Endodermal cell (in vitro differentiated cells): Measurements from ENCODE around the gene METTL16. TPM values are rescaled to one million over a fixed set of nuclear protein-coding genes. Genes with fewer than 3 reads are reported as not detected.
"Not testable (repeated sequence)": the region's sequence is repeated elsewhere in the genome, so short reads cannot be mapped to it uniquely, and the experiment has no call there.

Source experiments
- DNase-seq: peaks from one replicate; pipeline ENCODE4 v3.0.0-alpha.2; 2017
- H3K27ac ChIP-seq: 2 replicates; pipeline ENCODE4 v1.5.1; 2013; ENCODE audit warnings: mild to moderate bottlenecking, low read depth, low read length, moderate library complexity
- H3K27me3 ChIP-seq: 2 replicates; pipeline ENCODE4 v1.6.1; 2013; ENCODE audit warnings: mild to moderate bottlenecking, low read length, moderate library complexity; ENCODE audit not compliant: insufficient read depth, control insufficient read depth, poor library complexity, severe bottlenecking
- H3K36me3 ChIP-seq: 2 replicates; pipeline ENCODE4 v1.7.0; 2013; ENCODE audit warnings: mild to moderate bottlenecking, low read length, moderate library complexity; ENCODE audit not compliant: control insufficient read depth, insufficient read depth
- H3K4me1 ChIP-seq: one replicate; pipeline ENCODE4 v1.7.0; 2013; ENCODE audit warnings: low read length; ENCODE audit not compliant: control insufficient read depth, insufficient read depth
- H3K4me3 ChIP-seq: 2 replicates; pipeline ENCODE4 v1.5.1; 2013; ENCODE audit warnings: mild to moderate bottlenecking, low read length, moderate library complexity
- H3K9ac ChIP-seq: 2 replicates; pipeline ENCODE4 v1.6.1; 2013; ENCODE audit warnings: mild to moderate bottlenecking, low read length, moderate library complexity; ENCODE audit not compliant: poor library complexity, severe bottlenecking; ENCODE audit errors: extremely low read depth
- H3K9me3 ChIP-seq: 2 replicates; pipeline ENCODE4 v1.6.1; 2013; ENCODE audit warnings: mild to moderate bottlenecking, low read length, moderate library complexity; ENCODE audit not compliant: control insufficient read depth
- H3K27ac Mint-ChIP-seq: 2 replicates; pipeline ENCODE4 v1.8.0; 2020; ENCODE audit warnings: mixed read lengths
- H3K27me3 Mint-ChIP-seq: 2 replicates; pipeline ENCODE4 v1.8.0; 2021; ENCODE audit warnings: mild to moderate bottlenecking, mixed read lengths; ENCODE audit not compliant: insufficient read depth
- H3K36me3 Mint-ChIP-seq: 2 replicates; pipeline ENCODE4 v1.8.0; 2020; ENCODE audit warnings: low read depth, mixed read lengths
- H3K4me1 Mint-ChIP-seq: 2 replicates; pipeline ENCODE4 v1.8.0; 2020; ENCODE audit warnings: mixed read lengths
- H3K4me3 Mint-ChIP-seq: 2 replicates; pipeline ENCODE4 v1.8.0; 2020; ENCODE audit warnings: mild to moderate bottlenecking, moderate library complexity, mixed read lengths
- H3K9me3 Mint-ChIP-seq: 2 replicates; pipeline ENCODE4 v1.8.0; 2020; ENCODE audit warnings: mild to moderate bottlenecking, mixed read lengths
- WGBS, 2 experiments: methylation state at CpG; one replicate each; pipeline versions ENCODE4 v1.1.5 to v1.1.7; 2013; ENCODE audit warnings: missing lambda C conversion rate in 2 of 2, mixed read lengths in 1 of 2; ENCODE audit not compliant: insufficient coverage in 1 of 2, insufficient read length in 1 of 2; 5-methylcytosine and 5-hydroxymethylcytosine counted together
- total RNA-seq, 2 donors: library from RNA; stranded (reverse); fragmentation: NEBNext Ultra II Directional in 1 of 2; extraction: Animal tissue kit (Norgen Biotek cat#: 25700) in 1 of 2; gene quantifications; 2 replicates in 1 of 2; 3 replicates in 1 of 2; pipeline ENCODE4 v1.2.1, GENCODE V29; 2021
- TF ChIP-seq, protein P1 (sequence below): fragments of 200-600 bp; sonication (generic); conservative IDR thresholded peaks from 2 replicates; pipeline ENCODE4 v1.5.0; 2021; ENCODE audit warnings: antibody characterized with exemption, mild to moderate bottlenecking

Gene METTL16
- total RNA-seq, 2 donors from 2014 or later, result 51.5 to 59.6 TPM

DNA sequence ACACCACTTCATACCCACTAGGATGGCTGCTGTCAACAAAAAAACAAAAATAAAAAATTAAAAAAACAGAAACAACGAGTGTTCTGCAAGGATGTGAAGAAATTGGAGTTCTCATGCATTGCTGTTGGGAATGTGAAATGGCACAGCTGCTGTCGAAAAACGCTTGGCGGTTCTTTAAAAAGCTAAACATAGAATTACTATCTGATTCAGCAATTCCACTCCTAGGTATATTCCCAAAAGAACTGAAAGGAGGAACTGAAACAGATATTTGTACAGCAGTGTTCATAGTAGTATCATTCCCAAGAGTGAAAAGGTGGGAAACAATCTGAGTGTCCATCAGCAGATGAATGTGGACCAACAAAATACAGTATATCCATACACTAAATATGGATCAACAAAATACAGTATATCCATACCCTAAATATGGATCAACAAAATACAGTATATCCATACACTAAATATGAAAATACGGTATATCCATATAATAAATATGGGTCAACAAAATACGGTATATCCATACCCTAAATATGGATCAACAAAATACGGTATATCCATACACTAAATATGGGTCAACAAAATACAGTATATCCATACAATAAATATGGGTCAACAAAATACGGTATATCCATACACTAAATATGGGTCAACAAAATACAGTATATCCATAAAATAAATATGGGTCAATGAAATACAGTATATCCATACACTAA lies 8.7 kb downstream of the METTL16 start:
- H3K9me3 Mint-ChIP-seq, result peaks cover 17% of the 10 kb centered on the region
- H3K27me3 Mint-ChIP-seq, result no peaks in the 10 kb centered on the region
- H3K27ac ChIP-seq, result no peak overlapping the region
- H3K4me3 Mint-ChIP-seq, result no peak overlapping the region
- no peak overlapping the region for H3K9ac ChIP-seq
- no peaks in the 10 kb centered on the region for H3K4me1 Mint-ChIP-seq
- TF ChIP-seq, protein P1, sequence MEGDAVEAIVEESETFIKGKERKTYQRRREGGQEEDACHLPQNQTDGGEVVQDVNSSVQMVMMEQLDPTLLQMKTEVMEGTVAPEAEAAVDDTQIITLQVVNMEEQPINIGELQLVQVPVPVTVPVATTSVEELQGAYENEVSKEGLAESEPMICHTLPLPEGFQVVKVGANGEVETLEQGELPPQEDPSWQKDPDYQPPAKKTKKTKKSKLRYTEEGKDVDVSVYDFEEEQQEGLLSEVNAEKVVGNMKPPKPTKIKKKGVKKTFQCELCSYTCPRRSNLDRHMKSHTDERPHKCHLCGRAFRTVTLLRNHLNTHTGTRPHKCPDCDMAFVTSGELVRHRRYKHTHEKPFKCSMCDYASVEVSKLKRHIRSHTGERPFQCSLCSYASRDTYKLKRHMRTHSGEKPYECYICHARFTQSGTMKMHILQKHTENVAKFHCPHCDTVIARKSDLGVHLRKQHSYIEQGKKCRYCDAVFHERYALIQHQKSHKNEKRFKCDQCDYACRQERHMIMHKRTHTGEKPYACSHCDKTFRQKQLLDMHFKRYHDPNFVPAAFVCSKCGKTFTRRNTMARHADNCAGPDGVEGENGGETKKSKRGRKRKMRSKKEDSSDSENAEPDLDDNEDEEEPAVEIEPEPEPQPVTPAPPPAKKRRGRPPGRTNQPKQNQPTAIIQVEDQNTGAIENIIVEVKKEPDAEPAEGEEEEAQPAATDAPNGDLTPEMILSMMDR, result no peak
- peak; percentile 6 for DNase-seq
- H3K4me3 ChIP-seq, result no peak overlapping the region
- 98 to 100% methylated on average over 2 to 8 of the region's 8 CpGs for WGBS, 2 experiments
- H3K27ac Mint-ChIP-seq, result no peak overlapping the region
- H3K36me3 Mint-ChIP-seq, result peaks cover 65% of the 10 kb centered on the region
- H3K9me3 ChIP-seq, result peaks cover 25% of the 10 kb centered on the region
- H3K27me3 ChIP-seq, result no peaks in the 10 kb centered on the region
- H3K4me1 ChIP-seq, result no peaks in the 10 kb centered on the region
- peaks cover 53% of the 10 kb centered on the region for H3K36me3 ChIP-seq

DNA sequence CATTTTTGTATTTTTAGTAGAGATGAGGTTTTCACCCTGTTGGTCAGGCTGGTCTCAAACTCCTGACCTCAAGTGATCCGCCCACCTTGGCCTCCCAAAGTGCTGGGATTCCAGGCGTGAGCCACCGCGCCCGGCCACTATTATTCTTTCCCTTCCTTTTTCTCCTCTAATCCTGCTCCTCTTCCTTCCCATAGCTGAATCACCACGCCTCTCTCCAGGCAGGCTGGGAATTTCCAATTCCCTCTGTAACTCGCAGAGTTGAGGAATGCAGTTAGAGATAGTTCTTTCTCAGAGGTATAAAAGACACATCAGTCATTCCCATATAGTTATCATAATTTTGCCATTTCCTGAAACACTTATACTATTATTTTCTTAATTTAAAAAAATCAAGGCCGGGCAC lies 11.2 kb downstream of the METTL16 start:
- Mint-ChIP-seq H3K4me1 (no peaks in the 10 kb centered on the region), H3K27ac (no peak overlapping the region), H3K27me3 (no peaks in the 10 kb centered on the region), H3K36me3 (peaks cover 63% of the 10 kb centered on the region), H3K4me3 (no peak overlapping the region), H3K9me3 (peaks cover 6% of the 10 kb centered on the region)
- Histone ChIP-seq H3K4me1 (no peaks in the 10 kb centered on the region), H3K27me3 (no peaks in the 10 kb centered on the region), H3K9me3 (peaks cover 19% of the 10 kb centered on the region), H3K4me3 (no peak overlapping the region), H3K36me3 (peaks cover 64% of the 10 kb centered on the region), H3K27ac (no peak overlapping the region), H3K9ac (no peak overlapping the region)
- TF ChIP-seq, protein P1, result no peak
- 70 to 81% methylated on average over 4 to 8 of the region's 8 CpGs for WGBS, 2 experiments
- DNase-seq, result peak; percentile 22

DNA sequence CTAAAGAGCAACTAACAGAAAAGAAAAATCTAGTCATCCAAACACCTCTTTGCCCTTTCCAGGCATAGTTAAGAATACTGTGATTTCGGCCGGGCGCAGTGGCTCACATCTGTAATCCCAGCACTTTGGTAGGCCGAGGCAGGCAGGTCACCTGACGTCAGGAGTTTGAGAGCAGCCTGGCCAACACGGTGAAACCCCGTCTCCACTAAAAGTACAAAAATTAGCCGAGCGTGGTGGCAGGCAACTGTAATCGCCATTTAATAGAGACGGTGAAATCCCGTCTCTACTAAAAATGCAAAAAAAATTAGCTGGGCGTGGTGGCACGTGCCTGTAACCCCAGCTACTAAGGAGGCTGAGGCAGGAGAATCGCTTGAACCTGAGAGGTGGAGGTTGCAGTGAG lies 22.4 kb downstream of the METTL16 start:
- not testable (repeated sequence) for H3K27me3 ChIP-seq, H3K27ac ChIP-seq, H3K4me3 Mint-ChIP-seq, DNase-seq, H3K9me3 Mint-ChIP-seq, H3K27ac Mint-ChIP-seq, H3K9me3 ChIP-seq, H3K4me3 ChIP-seq, H3K9ac ChIP-seq, H3K27me3 Mint-ChIP-seq, H3K4me1 ChIP-seq
- peaks cover 24% of the 10 kb centered on the region for H3K36me3 ChIP-seq
- WGBS, 2 experiments, result 95 to 96% methylated on average over 15 of the region's 15 CpGs
- Mint-ChIP-seq H3K36me3 (peaks cover 22% of the 10 kb centered on the region), H3K4me1 (peaks cover 14% of the 10 kb centered on the region)
